ENCODE data around the gene CRISP2.

Gene CRISP2

GRCh38 chr6:49713346-49713745 lies at the start of gene CRISP2:
TSS of gene CRISP2 (minus strand) at chr6:49713543. CDS start at chr6:49709196, 4,347 bp downstream.
- H3K27me3 ChIP-seq (replicated peaks) = no peaks in the 10 kb centered on the region
- DNase-seq = no peak
- no peaks in the 10 kb centered on the region for H3K36me3 ChIP-seq (replicated peaks)
- no peak within 1 kb of the TSS for H3K27ac ChIP-seq
- no peak for TF ChIP-seq CTCF (IDR thresholded peaks at IDR 0.05; ENCODE audit: low read depth, low read length, missing control alignments)
- in situ Hi-C loops (cut with HindIII; ENCODE audit: low pct_ligation_motif_present, low sequenced_read_pairs) = no loop called here
- H3K4me3 ChIP-seq (ENCODE audit: low read depth, low read length) = no peak within 1 kb of the TSS

GRCh38 chr6:49744259-49744658 lies 30.9 kb upstream of the CRISP2 start, which contains the start of gene CRISP3:
TSS of gene CRISP3 (minus strand) at chr6:49744388. CDS start at chr6:49744367, 21 bp downstream.
- Histone ChIP-seq H3K4me3 (ENCODE audit: low read depth, low read length) (no peak within 1 kb of the TSS), H3K36me3 (replicated peaks) (no peaks in the 10 kb centered on the region), H3K27me3 (replicated peaks) (no peaks in the 10 kb centered on the region), H3K27ac (no peak within 1 kb of the TSS)
- TF ChIP-seq CTCF (IDR thresholded peaks at IDR 0.05; ENCODE audit: low read depth, low read length, missing control alignments) = no peak
- no peak for DNase-seq
- in situ Hi-C loops (cut with HindIII; ENCODE audit: low pct_ligation_motif_present, low sequenced_read_pairs) = no loop called here

- no peak for TF ChIP-seq CTCF (IDR thresholded peaks at IDR 0.05; ENCODE audit: low read depth, low read length, missing control alignments)
- H3K27ac ChIP-seq = no peak overlapping the region
- H3K36me3 ChIP-seq (replicated peaks) = no peaks in the 10 kb centered on the region
- in situ Hi-C loops (cut with HindIII; ENCODE audit: low pct_ligation_motif_present, low sequenced_read_pairs) = no loop called here
- DNase-seq = no peak
- no peak overlapping the region for H3K4me3 ChIP-seq (ENCODE audit: low read depth, low read length)
- no peaks in the 10 kb centered on the region for H3K27me3 ChIP-seq (replicated peaks)
Observed at GRCh38 chr6:49743429-49743828, 30.1 kb upstream of the CRISP2 start.

- no peak overlapping the region for H3K27ac ChIP-seq
- in situ Hi-C loops (cut with HindIII; ENCODE audit: low pct_ligation_motif_present, low sequenced_read_pairs) = no loop called here
- DNase-seq = no peak
Observed at GRCh38 chr6:49739423-49739822, 26.1 kb upstream of the CRISP2 start.

GRCh38 chr6:49736017-49736508 lies 22.7 kb upstream of the CRISP2 start:
- Histone ChIP-seq H3K27me3 (replicated peaks) (no peaks in the 10 kb centered on the region), H3K4me3 (ENCODE audit: low read depth, low read length) (no peak overlapping the region), H3K27ac (no peak overlapping the region), H3K36me3 (replicated peaks) (no peaks in the 10 kb centered on the region)
- in situ Hi-C loops (cut with HindIII; ENCODE audit: low pct_ligation_motif_present, low sequenced_read_pairs) = no loop called here
- DNase-seq = no peak
- TF ChIP-seq CTCF (IDR thresholded peaks at IDR 0.05; ENCODE audit: low read depth, low read length, missing control alignments) = no peak

More at GRCh38 chr6:49739423-49739822, 26.1 kb upstream of the CRISP2 start:
- no peak for TF ChIP-seq CTCF (IDR thresholded peaks at IDR 0.05; ENCODE audit: low read depth, low read length, missing control alignments)
- Histone ChIP-seq H3K4me3 (ENCODE audit: low read depth, low read length) (no peak overlapping the region), H3K27me3 (replicated peaks) (no peaks in the 10 kb centered on the region), H3K36me3 (replicated peaks) (no peaks in the 10 kb centered on the region)

GRCh38 chr6:49733680-49734079 lies 20.3 kb upstream of the CRISP2 start:
- no peak for TF ChIP-seq CTCF (IDR thresholded peaks at IDR 0.05; ENCODE audit: low read depth, low read length, missing control alignments)
- Histone ChIP-seq H3K36me3 (replicated peaks) (no peaks in the 10 kb centered on the region), H3K4me3 (ENCODE audit: low read depth, low read length) (no peak overlapping the region), H3K27me3 (replicated peaks) (no peaks in the 10 kb centered on the region), H3K27ac (no peak overlapping the region)
- in situ Hi-C loops (cut with HindIII; ENCODE audit: low pct_ligation_motif_present, low sequenced_read_pairs) = no loop called here
- DNase-seq = no peak

Data from brain microvascular endothelial cell (primary cell).